Loucy (cell line): ENCODE results near the gene NRXN3.

Experiments used
- H2AFZ ChIP-seq: fragments of 200-600 bp; sonication (generic); 2 replicates; pipeline ENCODE4 v1.6.0; 2016; ENCODE audit warnings: antibody characterized with exemption, mild to moderate bottlenecking, low read length, moderate library complexity
- H3F3A ChIP-seq: fragments of 200-600 bp; 2 replicates; pipeline ENCODE4 v1.6.0; 2016; ENCODE audit warnings: antibody characterized with exemption, low read depth, mild to moderate bottlenecking
- H3K27me3 ChIP-seq: fragments of 200-600 bp; sonication (generic); 2 replicates; pipeline ENCODE4 v1.6.1; 2014; ENCODE audit warnings: low read length, mild to moderate bottlenecking; ENCODE audit not compliant: insufficient read depth, poor library complexity, severe bottlenecking
- H3K36me3 ChIP-seq: fragments of 200-600 bp; sonication (generic); 2 replicates; pipeline ENCODE4 v1.6.1; 2016; ENCODE audit warnings: low read length; ENCODE audit not compliant: insufficient read depth
- H3K4me1 ChIP-seq: fragments of 200-600 bp; sonication (generic); 2 replicates; pipeline ENCODE4 v1.5.1; 2014; ENCODE audit warnings: low read length, mild to moderate bottlenecking; ENCODE audit not compliant: insufficient read depth, poor library complexity, severe bottlenecking
- H3K4me2 ChIP-seq: fragments of 200-600 bp; sonication (generic); 2 replicates; pipeline ENCODE4 v1.6.0; 2014; ENCODE audit warnings: antibody characterized with exemption, low read length, low read depth, mild to moderate bottlenecking; ENCODE audit not compliant: poor library complexity, severe bottlenecking
- H3K4me3 ChIP-seq: fragments of 200-600 bp; sonication (generic); 2 replicates; pipeline ENCODE4 v1.5.1; 2014; ENCODE audit warnings: low read length, mild to moderate bottlenecking, mixed read lengths; ENCODE audit not compliant: poor library complexity, severe bottlenecking
- H3K79me2 ChIP-seq: fragments of 200-600 bp; sonication (generic); 2 replicates; pipeline ENCODE4 v1.6.1; 2014; ENCODE audit warnings: low read length; ENCODE audit not compliant: insufficient read depth
- H3K9ac ChIP-seq: fragments of 200-600 bp; sonication (generic); 2 replicates; pipeline ENCODE4 v1.6.0; 2014; ENCODE audit warnings: mild to moderate bottlenecking, low read depth, low read length, moderate library complexity; ENCODE audit not compliant: poor library complexity, severe bottlenecking
- H3K9me2 ChIP-seq: fragments of 200-600 bp; sonication (generic); replicated peaks from 2 replicates; pipeline ENCODE4 v1.6.1; 2016; ENCODE audit warnings: low read depth, low read length, mixed read lengths
- H3K9me3 ChIP-seq: fragments of 200-600 bp; sonication (generic); 2 replicates; pipeline ENCODE4 v1.6.1; 2014; ENCODE audit warnings: mild to moderate bottlenecking, antibody characterized with exemption, low read length, low read depth; ENCODE audit not compliant: insufficient read depth
- H4K20me1 ChIP-seq: fragments of 200-600 bp; sonication (generic); 2 replicates; pipeline ENCODE4 v1.6.0; 2014; ENCODE audit warnings: antibody characterized with exemption, low read length, mild to moderate bottlenecking; ENCODE audit not compliant: insufficient read depth, poor library complexity, severe bottlenecking
- CTCF ChIP-seq: fragments of 200-600 bp; sonication (generic); conservative IDR thresholded peaks from 2 replicates; pipeline ENCODE4 v1.5.1; 2014; ENCODE audit warnings: mild to moderate bottlenecking, antibody characterized with exemption, low read length
- EZH2phosphoT487 ChIP-seq: fragments of 200-600 bp; IDR thresholded peaks from 2 replicates; pipeline ENCODE4 v1.6.1; 2018; ENCODE audit warnings: antibody characterized with exemption, mild to moderate bottlenecking, moderate library complexity, borderline replicate concordance

Gene NRXN3

GRCh38 chr14:78358591-78358990 is 188.4 kb downstream of the NRXN3 start:
- H3K9me2 ChIP-seq, result no peaks in the 10 kb centered on the region
- H3K4me2 ChIP-seq, result no peak overlapping the region
- no peaks in the 10 kb centered on the region for H3K79me2 ChIP-seq

GRCh38 chr14:78359581-78359980 is 189.4 kb downstream of the NRXN3 start:
- Histone ChIP-seq H3K9me2 (no peaks in the 10 kb centered on the region), H3K36me3 (no peaks in the 10 kb centered on the region), H3K9ac (no peak overlapping the region), H3K9me3 (no peaks in the 10 kb centered on the region), H3K27me3 (no peaks in the 10 kb centered on the region), H3K4me1 (no peaks in the 10 kb centered on the region), H3K79me2 (no peaks in the 10 kb centered on the region), H3F3A (no peaks in the 10 kb centered on the region), H3K4me2 (no peak overlapping the region), H3K4me3 (no peak overlapping the region), H2AFZ (no peak overlapping the region), H4K20me1 (no peaks in the 10 kb centered on the region)
- TF ChIP-seq CTCF (no peak), EZH2phosphoT487 (no peak)

More at GRCh38 chr14:78358591-78358990, 188.4 kb downstream of the NRXN3 start:
- H3K4me3 ChIP-seq, result no peak overlapping the region
- H3K9me3 ChIP-seq, result no peaks in the 10 kb centered on the region
- no peak overlapping the region for H3K9ac ChIP-seq
- no peak overlapping the region for H2AFZ ChIP-seq
- H3F3A ChIP-seq, result no peaks in the 10 kb centered on the region
- TF ChIP-seq CTCF (no peak), EZH2phosphoT487 (no peak)
- no peaks in the 10 kb centered on the region for H3K27me3 ChIP-seq
- no peaks in the 10 kb centered on the region for H3K4me1 ChIP-seq
- H4K20me1 ChIP-seq, result no peaks in the 10 kb centered on the region
- H3K36me3 ChIP-seq, result no peaks in the 10 kb centered on the region

GRCh38 chr14:78363008-78363407 is 192.8 kb downstream of the NRXN3 start:
- no peaks in the 10 kb centered on the region for H3K27me3 ChIP-seq
- no peak overlapping the region for H3K4me2 ChIP-seq
- H3K9me3 ChIP-seq, result no peaks in the 10 kb centered on the region
- H2AFZ ChIP-seq, result no peak overlapping the region
- H3K4me1 ChIP-seq, result no peaks in the 10 kb centered on the region
- H3K9me2 ChIP-seq, result no peaks in the 10 kb centered on the region
- H3F3A ChIP-seq, result no peaks in the 10 kb centered on the region
- no peak overlapping the region for H3K4me3 ChIP-seq
- no peaks in the 10 kb centered on the region for H3K79me2 ChIP-seq
- no peaks in the 10 kb centered on the region for H3K36me3 ChIP-seq
- H3K9ac ChIP-seq, result no peak overlapping the region
- TF ChIP-seq EZH2phosphoT487 (no peak), CTCF (no peak)
- no peaks in the 10 kb centered on the region for H4K20me1 ChIP-seq
